Smooth muscle cell of the brain vasculature (primary cell): ENCODE results near the gene CFAP97.
A peak's percentile ranks its signal among the peaks of the same experiment; 100 is the strongest.
"Not testable (repeated sequence)": the region's sequence is repeated elsewhere in the genome, so short reads cannot be mapped to it uniquely, and the experiment has no call there.

ENCODE experiments used
- DNase-seq: peaks from one replicate; pipeline ENCODE4 v3.0.0-alpha.2; 2012; ENCODE audit warnings: low read depth, low spot score

CFAP97 gene

DNA sequence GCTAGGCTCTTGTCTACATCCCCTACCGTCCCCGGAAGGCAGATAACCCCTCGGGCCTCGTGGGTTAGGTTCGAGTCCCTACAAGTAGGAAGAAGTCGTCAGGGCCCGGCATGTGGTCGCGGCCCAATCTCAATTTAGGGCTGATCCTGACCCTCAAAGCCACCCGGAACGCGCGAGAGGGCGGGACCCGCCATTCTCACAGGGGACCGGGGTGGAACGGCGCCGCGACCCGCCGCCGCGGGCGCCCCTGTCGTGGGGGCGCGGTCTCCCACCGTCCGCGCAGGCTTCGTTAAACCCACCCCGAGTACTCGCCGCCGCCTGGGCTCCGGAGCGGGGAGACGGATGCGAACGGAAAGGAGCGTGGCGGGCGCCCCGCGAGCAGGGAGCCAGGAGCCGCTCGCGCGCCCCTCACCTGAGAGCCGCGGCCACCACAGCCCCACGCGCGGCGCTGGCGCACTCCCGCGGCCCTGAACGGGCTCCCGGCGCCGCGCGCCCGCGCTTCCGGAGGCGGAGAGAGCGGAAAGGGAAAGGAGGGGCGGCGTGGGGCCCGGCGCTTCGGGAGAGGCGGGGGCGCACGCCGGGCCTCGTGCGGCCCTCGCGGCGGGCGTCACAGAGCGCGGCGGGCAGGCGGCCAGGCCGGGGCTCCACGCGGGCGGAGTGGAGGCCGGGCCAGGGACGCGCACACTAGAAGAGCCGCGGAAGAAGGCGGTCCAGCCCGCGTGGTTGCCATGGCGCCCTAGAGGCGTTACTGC lies at the start of gene CFAP97:
Gene CFAP97 (minus strand): TSS at position 515 of the 752 bp plus-strand sequence. CDS start 12,804 bp downstream, outside the sequence.
- DNase-seq, result peak; percentile 62

DNA sequence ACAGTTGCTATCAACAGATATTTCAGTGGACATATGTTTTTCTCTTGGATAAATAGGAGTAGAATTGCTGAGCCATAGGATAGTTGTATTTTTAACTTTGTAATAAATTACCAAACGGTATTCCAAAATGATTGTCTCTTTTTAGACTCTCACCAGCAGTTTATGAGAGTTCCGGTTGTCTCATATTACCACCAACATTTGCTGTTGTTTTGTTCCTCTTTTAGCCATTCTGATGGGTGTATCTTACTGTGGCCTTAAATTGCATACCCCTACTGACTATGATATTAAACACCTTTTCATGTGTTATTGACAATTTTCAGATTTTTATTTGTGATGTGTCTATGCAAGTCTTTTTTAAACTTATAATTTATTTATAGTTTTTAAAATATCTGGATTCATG lies 45.3 kb upstream of the CFAP97 start:
- no peak for DNase-seq

DNA sequence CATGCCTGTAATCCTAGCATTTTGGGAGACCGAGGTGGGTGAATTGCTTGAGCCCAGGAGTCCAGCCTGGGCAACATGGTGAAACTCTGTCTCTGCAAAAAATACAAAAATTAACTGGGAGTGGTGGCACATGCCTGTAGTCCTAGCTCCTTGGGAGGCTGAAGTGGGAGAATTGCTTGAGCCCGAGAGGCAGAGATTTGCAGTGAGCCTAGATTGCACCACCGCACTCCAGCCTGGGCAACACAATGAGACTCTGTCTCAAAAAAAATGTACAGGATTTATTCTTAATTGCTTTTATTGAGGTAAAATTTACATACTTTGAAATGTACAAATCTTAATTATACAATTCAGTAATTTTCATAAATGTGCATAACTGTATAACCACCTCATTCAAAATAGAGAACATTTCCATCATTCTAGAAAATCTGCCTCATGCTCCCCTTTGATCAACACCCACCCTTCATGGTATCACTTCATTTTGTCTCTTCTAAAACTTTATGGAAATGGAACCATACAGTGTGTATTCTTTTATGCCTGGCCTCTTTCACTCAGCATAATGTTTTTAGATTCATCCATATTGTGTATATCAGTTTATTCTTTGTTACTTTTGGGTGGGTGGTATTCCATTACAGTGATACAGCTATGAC lies 44.7 kb upstream of the CFAP97 start:
- DNase-seq, result no peak

DNA sequence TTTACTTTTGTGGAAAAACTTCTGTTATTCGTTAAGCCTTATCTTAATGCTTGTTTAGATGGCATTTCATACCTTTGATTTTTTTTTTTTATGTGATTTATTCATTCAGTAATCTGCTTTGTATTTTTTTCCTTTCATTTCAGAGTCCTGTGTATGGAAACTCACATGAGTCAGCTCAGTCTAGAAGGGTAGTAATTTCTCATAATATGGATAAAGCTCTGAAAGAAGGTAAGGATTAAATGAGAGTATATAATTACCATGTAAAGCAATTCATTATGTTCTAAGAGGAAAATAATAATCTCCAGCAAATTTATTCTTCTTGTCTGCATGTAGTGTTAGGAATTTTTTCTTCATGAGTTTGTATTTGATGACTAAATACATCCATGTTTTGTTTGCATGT lies 43.4 kb upstream of the CFAP97 start:
- DNase-seq, result no peak

GRCh38 chr4:185246453-185246852 lies 42.7 kb upstream of the CFAP97 start:
- DNase-seq, result no peak

DNA sequence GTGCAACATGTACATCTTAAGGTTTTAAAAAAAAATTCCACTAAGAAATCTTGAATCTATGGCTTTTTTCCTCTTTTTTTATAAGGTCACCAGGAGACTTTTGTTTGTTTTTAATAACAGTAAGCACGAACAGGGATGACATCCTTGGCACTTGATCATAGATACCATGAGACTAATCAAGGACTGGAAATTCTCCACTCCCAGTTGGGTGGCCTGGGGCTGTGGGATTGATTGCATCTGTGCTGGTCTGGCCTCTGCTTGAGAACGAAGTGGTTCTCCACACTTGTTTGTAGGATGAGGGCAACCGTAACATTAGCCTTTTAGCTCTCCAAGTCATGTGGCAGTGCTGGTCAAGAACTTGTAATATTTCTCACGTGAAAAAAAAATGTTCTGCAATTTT lies 41.0 kb upstream of the CFAP97 start:
- no peak for DNase-seq

GRCh38 chr4:185243879-185244278 lies 40.1 kb upstream of the CFAP97 start:
- DNase-seq, result no peak

DNA sequence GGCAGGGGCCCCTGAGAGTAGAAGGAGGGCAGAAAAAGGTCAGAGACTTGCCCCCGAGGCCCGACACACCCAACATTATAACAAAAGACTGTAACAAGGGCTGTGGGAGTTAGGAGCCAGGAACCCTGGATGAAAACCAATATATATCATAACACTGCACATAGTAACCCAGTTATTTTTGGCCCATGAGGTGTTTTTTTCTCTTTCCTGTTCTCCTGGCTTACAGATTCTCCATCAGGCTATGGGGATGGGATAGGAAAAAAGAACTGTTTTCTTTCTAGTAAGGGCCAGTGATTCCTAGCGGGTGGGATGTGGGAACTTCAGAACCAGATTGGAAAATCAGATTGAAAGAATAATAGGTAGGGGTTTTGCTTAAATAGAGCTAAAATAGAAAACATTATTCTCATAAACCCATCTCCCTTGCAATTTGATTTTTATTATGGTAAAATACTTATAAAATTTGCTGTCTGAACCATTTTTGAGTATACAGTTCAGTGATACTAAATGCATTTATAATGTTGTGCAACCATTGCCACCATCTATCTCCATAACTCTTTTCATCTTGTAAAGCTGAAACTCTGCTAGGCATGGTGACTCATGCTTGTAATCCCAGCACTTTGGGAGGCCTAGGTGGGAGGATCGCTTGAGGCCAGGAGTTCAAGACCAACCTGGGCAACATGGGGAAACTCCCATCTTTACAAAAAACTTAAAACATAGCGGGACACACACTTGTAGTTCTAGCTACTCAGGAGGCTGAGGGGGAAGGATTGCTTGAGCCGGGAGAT lies 39.1 kb upstream of the CFAP97 start:
- no peak for DNase-seq

DNA sequence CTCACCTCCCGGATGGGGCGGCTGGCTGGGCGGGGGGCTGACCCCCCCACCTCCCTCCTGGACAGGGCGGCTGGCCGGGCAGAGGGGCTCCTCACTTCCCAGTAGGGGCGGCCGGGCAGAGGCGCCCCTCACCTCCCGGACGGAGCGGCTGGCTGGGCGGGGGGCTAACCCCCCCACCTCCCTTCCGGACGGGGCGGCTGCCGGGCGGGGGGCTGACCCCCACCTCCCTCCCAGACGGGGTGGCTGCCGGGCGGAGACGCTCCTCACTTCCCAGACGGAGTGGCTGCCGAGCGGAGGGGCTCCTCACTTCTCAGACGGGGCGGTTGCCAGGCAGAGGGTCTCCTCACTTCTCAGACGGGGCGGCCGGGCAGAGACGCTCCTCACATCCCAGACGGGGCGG lies 36.7 kb upstream of the CFAP97 start:
- DNase-seq, result not testable (repeated sequence)

DNA sequence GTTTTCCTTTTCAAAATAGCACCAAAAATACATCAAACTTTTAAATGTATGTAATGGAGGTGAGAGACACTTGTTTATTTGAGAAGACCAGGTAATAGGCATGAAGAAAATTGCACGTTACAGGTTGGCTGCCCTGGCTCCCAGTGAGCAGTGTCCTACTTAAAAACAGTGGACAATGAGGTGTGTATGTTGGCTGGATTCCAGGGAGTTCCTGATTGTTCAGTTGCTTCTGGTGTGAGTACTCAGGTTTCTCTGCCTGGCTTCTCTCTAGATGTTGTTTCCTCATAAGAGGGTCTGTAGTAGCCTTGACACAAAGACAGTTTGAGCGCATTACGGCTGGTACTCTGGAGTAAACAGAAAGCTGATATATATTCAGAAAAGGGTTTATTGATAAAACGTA lies 35.0 kb upstream of the CFAP97 start:
- DNase-seq, result no peak

DNA sequence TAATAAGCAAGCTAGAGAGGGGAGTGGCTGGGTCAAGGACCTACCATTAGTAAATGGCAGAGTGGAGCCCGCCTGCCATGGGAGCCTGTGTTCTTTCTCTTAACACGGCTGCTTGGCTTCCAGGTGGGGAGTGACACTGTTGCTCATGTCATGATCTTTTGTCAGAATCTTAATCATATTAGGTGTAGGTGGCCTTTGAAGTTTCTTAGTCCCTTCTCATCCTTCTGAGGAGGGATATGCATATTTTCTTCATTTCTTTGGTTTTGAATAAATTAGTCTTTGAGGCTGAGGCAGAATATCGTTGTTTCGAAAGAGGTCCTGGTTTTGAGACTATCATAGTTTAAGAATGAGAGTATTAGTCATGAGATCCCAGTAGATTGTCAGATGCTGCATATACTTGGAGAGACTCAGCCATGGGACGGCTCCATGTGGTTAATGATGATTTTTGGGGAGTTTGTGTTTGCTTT lies 34.4 kb upstream of the CFAP97 start:
- no peak for DNase-seq

DNA sequence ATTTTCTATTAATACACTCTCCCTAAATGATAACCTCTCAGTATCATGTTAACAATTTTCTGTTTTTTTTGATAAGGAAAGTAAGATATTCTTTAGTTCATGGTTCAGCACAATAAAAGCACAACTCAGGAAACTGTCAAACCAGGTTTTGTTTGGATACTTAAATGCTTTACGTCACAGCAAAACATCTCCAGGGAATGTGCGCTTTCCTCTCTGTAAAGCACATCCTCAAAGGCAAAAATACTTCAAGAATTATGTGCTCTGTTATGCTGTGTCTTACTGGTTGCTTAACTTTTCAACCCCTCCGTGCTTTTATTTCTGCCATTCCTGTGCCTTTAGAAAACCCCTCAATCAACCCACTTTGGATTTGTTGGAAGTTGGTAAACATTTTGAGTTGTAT lies 33.4 kb upstream of the CFAP97 start:
- DNase-seq, result peak; percentile 29

DNA sequence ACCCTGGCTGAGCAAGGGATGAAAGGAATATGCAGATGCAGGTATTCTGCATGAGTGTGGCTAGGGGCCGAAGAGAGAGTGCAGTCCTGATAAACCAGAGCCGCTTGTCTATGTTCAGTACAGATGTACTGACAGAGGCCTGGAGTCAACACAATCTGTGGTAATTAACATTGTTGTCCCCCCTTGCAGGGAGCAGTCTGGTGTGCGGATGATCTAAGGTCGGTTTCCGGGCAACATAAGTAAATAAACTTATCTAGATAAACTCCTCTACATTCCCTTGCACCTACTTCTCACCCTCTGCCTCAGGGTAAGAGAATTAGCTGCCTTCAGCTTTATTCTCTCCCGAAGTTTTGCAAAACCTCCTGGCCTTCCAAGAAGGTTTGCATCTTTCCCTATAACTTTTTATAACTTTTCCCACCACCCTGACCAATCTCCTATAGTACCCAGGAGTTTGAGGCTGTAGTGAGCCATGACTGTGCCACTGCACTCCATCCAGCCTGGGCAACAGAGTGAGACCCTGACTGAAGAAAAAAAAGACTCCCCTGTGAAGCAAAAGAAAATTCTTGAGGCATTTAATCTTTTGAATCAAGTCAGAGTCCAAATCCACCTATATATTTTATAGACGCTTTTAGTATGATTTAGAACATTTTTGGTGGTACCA lies 32.2 kb upstream of the CFAP97 start:
- DNase-seq, result no peak

GRCh38 chr4:185235119-185235842 lies 31.5 kb upstream of the CFAP97 start:
- DNase-seq, result no peak

- DNase-seq, result no peak
Observed at GRCh38 chr4:185232370-185232769, 28.6 kb upstream of the CFAP97 start.

DNA sequence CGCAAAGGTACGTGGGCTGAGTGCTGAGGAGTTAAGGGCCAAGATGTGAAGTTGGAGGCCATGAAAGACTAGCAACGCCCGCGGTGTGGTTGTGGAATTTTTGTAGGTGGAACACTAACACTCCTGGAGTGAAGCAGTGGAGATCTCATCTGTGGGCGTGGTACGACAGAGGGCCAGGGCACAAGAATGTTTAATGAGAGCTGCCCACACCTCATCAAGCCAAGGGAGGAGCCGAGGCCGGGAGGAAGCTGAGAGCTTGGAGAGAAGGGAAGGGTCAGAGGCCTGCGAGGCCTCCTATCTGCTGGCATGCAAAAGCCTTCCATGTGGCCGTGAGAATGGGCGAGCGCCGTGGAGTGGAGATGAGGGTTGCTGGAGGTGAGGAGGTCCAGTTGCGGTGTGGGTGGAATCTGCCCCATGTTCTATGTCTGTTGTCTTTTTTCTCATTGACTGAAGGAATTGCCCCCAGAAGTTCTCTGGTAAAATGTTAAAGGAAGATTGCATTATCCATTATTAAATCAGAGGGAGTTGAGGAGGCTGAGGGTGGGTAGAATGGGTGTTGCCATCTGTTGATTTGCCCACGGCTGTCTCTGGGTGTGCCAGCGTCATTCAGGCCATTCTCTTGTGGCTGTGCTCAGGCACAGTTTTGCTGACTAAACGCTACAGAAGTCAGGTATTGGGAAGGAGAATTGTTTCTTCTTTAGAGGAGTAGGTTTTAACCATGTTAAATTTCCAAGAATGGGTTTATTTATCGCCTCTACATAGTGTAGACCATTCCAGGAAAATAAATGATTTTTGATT lies 25.4 kb upstream of the CFAP97 start:
- DNase-seq, result no peak

GRCh38 chr4:185227713-185228278 lies 24.0 kb upstream of the CFAP97 start:
- DNase-seq, result no peak

DNA sequence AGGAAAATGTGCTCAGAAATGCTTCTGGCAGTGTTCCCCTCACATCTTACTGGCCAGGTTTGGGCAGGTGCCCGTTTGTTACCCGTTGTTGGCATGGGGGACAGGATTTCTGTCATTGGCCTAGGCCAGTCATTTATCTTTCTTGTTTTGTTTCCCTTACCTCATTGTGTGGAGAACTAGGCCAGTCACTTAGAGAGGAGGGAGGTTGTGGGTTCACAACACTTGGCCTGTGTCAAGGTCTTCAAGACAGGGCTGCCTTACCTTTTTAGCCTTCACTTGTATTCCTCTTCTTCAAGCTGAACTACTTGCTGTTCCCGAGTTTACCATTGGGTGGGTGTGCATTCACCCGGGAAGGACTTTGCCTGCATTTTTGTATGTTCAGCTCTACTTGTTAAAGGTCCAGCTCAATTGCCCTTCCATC lies 23.3 kb upstream of the CFAP97 start:
- no peak for DNase-seq

DNA sequence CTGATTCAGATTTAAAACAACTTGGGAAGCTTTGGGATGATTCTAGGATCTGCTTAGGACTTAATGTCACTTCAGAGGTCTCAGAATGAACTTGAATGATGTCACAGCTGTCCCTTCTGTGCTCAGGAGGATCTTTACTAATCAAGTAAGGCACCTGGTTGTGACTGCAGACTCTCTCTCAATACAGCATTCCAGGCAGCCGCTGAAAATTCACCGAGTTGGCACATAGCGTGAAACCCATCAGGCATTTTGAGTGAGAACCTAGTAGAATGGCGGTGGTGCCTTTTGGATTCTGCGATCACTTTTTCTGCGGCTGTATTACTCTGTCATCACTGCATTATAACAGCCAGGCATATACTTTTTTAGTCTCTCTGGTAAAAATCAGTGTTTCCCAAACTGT lies 22.1 kb upstream of the CFAP97 start:
- DNase-seq, result no peak

DNA sequence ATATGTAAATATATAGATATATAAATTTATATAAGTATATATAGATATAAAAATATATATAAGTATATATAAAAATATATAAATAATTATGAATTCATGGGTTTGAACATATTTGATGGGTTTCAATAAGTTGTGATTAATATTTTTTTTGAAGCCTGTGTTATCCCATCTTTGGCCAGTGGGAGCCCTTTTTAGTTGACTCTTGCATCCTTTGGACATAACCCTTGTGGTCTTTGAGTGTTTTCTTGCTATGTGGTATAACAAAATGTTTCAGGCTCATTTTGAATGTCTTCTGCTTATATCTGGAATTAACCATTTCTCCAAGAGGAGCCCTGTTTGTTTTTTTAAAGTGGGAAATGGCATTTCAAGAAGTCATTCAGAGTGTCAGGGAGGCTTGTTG lies 20.8 kb upstream of the CFAP97 start:
- DNase-seq, result no peak
